A673 (cell line): ENCODE measurements around the gene TREM1.

Experiments used
- EZH2 ChIP-seq: fragments of 200-600 bp; sonication (generic); IDR thresholded peaks from 2 replicates; pipeline ENCODE4 v1.6.1; 2017; ENCODE audit warnings: borderline replicate concordance, low read depth, mild to moderate bottlenecking, mixed read lengths, antibody characterized with exemption, low read length; ENCODE audit not compliant: poor library complexity, severe bottlenecking
- TF ChIP-seq, protein P1 (sequence below): fragments of 300-800, 200-600 bp; sonication (generic); conservative IDR thresholded peaks from 2 replicates; pipeline ENCODE4 v1.5.1; 2017; ENCODE audit warnings: low read depth, mild to moderate bottlenecking, antibody characterized with exemption, low read length, moderate library complexity, mixed read lengths

DNA sequence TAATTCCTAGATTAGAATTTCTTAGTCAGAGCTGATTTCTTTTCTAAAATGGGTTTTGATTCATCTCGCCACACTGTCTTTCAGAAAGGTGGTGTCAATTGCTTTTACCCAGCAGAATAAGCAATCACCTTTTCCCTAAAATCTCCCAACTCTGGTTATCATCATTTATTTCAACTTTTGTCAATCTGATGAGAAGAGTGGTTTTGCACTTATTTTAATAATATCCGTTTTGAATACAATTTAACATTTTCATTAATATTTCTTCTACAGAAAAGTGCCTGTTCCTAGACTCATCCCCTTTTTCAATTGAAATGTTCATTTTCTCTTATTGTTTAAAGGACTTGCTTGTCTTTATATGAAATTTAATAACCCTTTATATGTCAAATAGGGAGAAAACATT lies 40.7 kb upstream of the TREM1 start:
- TF ChIP-seq, protein P1, sequence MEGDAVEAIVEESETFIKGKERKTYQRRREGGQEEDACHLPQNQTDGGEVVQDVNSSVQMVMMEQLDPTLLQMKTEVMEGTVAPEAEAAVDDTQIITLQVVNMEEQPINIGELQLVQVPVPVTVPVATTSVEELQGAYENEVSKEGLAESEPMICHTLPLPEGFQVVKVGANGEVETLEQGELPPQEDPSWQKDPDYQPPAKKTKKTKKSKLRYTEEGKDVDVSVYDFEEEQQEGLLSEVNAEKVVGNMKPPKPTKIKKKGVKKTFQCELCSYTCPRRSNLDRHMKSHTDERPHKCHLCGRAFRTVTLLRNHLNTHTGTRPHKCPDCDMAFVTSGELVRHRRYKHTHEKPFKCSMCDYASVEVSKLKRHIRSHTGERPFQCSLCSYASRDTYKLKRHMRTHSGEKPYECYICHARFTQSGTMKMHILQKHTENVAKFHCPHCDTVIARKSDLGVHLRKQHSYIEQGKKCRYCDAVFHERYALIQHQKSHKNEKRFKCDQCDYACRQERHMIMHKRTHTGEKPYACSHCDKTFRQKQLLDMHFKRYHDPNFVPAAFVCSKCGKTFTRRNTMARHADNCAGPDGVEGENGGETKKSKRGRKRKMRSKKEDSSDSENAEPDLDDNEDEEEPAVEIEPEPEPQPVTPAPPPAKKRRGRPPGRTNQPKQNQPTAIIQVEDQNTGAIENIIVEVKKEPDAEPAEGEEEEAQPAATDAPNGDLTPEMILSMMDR: no peak
- no peak for TF ChIP-seq EZH2
